HG02981 (cell line): ENCODE data around the gene CDR2.
"Not testable (repeated sequence)": the region's sequence is repeated elsewhere in the genome, so short reads cannot be mapped to it uniquely, and the experiment has no call there.

Experiments used
- ATAC-seq: cut with Tn5 transposase; IDR thresholded peaks from one replicate; pipeline ENCODE4 v1.9.1; 2021; ENCODE audit warnings: mild to moderate bottlenecking, moderate library complexity; ENCODE audit not compliant: unreplicated experiment

CDR2 gene

DNA sequence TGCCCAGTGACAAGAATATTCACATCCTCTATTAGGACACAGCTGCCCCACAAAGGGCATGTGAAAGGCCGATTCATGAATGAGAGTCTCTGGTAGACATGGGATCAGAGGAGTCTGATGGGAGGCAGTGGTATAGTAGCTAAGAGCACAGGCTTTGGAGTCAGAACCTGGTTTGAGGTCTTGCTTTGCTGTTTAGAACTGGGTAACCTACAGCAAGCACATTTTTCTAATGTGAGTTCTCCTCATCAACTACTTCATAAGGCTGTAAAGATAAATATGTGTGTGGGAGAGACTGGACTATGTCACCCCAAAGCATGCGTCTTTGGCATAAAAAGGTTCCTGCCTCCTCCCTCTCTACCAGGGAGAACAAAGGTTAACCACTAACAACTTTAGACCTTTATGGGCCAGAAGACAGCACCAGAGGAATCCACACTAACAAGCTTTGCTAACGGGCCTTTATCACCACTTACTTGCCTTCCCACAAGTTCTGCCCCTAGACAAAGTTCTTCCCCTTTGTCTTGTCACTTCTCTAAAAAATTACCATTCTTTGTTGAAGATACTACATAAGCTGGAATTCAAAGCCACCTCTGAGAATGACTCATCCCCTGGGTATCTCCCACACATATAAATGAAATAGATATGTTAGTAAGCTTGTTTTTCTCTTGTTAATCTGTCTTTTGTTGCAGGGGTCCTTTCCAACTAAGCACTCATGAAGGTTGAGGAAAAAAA is 21.1 kb downstream of the CDR2 start:
- no peak for ATAC-seq

GRCh38 chr16:22352723-22353122 is 21.7 kb downstream of the CDR2 start:
- ATAC-seq, result no peak

- no peak for ATAC-seq
Observed at GRCh38 chr16:22352140-22352539, 22.3 kb downstream of the CDR2 start.

DNA sequence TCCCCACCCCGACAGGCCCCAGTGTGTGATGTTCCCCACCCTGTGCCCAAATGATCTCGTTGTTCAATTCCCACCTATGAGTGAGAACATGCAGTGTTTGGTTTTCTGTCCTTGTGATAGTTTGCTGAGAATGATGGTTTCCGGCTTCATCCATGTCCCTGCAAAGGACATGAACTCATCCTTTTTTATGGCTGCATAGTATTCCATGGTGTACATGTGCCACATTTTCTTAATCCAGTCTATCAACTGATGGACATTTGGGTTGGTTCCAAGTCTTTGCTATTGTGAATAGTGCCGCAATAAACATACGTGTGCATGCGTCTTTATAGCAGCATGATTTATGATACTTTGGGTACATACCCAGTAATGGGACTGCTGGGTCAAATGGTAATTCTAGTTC is 23.4 kb downstream of the CDR2 start:
- not testable (repeated sequence) for ATAC-seq

- ATAC-seq, result no peak
Observed at GRCh38 chr16:22348291-22348690, 26.1 kb downstream of the CDR2 start.

DNA sequence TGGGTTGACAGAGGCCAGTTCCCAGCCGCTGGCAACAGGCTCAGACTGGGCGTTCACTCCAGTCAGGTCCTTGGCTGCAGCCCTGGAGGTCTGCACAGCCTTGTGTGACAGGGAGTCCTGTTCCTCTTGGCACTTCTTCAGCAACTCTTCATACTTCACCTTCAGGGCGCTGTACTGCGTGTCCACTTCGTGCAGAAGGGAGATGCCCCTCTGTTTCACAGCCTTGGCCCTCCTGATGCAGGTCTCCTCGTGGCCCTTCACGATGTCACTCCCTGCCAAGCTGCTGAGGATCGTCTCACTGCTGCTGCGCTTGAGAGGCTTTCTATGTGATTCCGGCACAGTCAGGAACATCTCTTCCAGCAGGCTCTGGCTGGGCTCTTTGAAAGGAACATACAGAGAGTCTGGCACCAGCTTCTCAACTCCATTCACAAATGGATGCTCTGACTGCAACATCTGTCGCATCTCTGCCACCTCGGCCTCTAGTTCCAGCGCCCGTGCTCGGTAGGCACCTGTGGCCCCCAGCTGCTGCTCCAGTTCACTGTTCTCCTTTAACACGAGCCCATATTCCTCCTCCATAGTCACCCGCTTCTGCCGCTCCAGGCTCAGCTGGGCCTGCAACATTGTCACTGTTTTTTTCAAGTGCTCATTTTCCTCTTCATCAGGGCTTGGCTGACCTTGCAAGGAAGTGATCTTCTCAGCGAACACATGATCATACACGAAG is 27.2 kb downstream of the CDR2 start:
- ATAC-seq, result no peak

GRCh38 chr16:22346483-22346882 is 27.9 kb downstream of the CDR2 start:
- no peak for ATAC-seq

- ATAC-seq, result no peak
Observed at GRCh38 chr16:22342082-22342481, 32.3 kb downstream of the CDR2 start.

DNA sequence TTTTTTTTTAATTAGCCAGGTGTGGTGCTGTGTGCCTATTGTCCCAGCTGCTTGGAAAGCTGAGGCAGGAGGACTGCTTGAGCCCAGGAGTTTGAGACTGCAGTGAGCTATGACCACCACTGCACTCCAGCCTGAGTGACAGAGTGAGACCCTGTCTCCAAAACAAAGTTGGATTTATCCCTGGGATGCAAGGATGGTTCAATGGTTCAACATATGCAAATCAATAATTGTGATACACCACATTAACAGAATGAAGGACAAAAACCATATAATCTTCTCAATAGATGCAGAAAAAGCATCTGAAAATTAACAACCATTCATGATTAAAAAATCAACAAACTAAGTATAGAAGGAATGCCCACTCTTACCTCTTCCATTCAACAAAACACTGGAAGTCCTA is 33.5 kb downstream of the CDR2 start:
- ATAC-seq, result no peak

GRCh38 chr16:22337849-22338635 is 36.4 kb downstream of the CDR2 start:
- no peak for ATAC-seq

DNA sequence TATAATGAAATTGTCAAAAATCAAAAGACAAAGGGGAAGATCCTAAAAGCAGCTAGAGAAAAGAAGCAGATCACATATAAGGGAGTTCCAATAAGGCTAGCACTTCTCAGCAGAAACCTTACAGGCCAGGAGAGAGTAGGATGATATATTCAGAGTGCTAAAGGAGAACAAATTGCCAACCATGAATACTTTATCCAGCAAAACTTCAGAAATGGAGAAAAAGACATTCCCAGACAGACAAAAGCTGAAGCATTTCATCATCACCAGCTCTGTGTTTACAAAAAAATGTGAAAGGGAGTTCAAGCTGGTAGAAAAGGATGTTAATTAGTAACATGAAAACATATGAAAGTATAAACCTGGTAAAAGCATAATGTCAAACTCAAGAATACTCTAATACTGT is 37.4 kb downstream of the CDR2 start:
- no peak for ATAC-seq

DNA sequence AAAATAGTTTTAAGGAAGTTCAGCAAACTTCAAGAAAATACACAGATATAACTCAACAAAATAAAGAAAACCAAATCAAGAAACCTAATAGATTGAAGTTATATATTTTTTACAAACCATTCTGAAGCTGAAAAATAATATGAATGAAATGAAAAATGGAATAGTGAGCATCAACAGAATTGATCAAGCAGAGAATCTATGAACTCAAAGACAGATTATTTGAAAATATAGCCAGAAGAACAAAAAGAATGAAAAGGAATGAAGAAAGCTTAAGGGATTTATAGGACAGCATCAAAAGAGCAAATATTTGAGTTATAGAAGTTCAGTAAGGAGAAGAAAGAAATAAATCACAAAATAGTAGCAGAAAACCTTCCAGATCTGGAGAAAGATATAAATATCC is 37.8 kb downstream of the CDR2 start:
- ATAC-seq, result no peak

DNA sequence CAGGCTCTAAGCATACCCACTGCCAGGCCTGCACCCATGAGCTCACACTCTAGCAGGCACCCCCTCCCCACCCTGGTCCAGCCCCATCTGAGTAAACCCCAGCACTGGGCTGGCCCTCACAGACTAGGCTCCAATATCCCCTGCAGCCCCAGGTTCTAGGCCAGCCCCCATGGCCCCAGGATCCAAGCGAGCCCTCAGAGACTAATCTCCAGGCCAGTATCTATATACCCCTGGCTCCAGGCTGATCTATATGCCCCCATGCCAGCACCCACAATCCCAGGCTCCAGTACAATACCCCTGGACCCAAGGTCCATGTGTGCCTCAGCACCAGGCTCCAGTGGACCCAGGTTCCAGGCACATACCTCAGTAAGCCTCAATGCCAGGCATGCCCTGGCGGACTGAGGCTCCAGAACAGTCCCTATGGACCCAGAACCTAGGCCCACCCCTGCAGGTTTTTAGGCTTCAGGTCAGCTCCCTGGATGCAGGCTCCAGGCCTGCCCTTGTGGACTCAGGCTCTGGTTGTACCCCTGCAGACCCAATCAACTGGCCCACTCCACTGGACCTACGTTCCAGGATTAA is 38.7 kb downstream of the CDR2 start:
- no peak for ATAC-seq

GRCh38 chr16:22333457-22333994 is 40.9 kb downstream of the CDR2 start:
- ATAC-seq, result no peak

DNA sequence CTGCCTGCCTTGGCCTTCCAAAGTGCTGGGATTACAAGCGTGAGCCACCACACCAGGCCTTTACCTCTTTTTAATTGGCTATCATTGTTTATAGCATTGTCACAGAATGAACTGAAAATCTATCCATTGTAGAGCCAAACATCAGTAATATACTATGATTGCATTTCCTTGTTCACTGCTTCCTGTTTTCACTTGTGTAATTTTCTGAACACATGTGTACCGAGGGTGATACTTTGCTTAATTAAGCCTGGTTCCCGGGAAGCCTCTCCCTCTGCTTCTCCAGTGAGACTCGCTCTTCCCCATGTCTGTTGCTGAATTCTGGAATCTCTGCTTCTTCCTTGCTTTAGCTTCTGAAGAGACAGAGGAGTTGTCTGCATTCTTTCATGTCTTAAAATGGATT is 44.1 kb downstream of the CDR2 start:
- no peak for ATAC-seq

GRCh38 chr16:22329199-22329695 is 45.2 kb downstream of the CDR2 start:
- ATAC-seq, result no peak

DNA sequence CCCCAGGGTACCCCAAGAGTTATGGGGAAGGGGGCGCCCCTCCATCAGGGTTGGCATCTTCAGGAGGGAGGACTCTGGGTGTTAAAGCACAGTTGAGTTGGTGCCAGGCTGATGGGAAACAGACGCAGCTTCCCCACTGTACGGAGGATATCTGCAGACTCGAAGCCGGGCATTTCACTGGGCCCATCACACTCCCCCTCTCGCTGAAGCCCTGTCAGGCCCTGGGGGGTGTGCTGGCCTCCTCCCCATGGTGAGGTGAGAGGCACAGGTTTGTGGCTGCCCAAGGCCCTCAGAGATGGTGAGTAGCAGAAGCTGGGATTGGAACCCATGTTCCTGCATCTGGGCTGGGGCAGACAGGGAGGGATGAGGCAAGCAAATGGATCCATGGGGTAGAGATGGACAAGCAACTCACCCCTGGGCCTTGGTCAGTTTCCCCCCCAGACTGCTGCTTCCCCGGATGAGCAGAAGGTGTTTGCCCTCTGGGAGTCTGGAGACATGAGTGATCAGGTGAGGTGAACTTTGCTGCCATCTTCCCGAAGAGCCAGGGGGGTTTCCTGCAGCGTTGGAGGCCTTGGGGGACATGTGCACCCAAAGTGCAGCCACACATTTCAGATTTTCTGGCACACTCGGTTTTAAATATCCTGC is 46.2 kb downstream of the CDR2 start:
- ATAC-seq, result no peak

GRCh38 chr16:22327446-22327775 is 47.0 kb downstream of the CDR2 start:
- no peak for ATAC-seq

DNA sequence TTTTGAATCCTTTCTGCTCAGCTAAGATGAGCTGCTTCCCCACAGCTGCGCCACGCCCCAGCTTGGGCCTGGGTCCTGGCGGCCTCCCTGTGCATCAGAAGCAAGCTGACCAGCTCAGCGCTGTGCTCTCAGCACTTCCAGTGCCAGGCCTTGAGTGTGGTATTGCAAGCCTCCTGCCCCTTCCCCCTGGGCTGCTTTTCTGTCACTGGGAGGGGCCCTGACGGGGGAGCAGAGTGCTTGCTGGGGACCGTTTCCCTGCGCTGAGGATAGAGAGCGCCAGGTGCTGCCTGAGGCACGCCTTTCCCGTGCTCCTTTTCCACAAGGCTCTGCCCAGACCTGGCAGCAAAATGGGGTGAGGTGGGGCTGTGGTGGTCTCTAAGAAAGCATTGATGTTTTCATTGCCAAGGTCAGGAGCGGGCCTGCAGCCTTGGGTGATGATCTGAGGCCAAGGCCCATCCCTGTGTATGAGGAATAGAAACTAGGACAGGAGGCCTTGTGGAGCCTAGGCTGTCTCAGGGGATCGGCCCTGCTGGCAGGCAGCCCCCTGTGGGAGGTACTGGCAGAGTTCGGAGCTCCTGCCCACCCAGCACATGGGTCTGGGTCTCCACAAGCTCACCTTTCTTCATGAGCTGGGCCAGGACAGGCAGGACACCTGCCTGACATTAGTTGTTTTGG is 47.5 kb downstream of the CDR2 start:
- no peak for ATAC-seq

DNA sequence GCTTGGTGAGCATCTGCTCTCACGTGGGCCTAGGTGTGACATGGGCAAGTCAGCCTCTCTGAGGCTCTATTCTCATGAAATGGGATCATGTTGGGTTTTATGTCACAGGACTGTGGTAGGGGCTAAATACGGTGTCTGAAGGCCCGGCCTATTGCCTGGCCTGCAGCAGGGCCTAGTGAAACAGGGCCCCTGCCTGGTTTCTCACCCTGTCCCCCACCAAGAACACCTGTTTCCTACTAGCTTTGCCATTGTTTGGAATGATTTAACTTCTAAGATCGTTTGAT is 48.1 kb downstream of the CDR2 start:
- no peak for ATAC-seq
